Mesodermal cell (in vitro differentiated cells): ENCODE measurements around the gene SASH1.
A peak's percentile ranks its signal among the peaks of the same experiment; 100 is the strongest.

Source experiments
- H3K27ac ChIP-seq: 2 replicates; pipeline ENCODE4 v1.7.0; 2013; ENCODE audit warnings: mild to moderate bottlenecking, low read depth, low read length, moderate library complexity; ENCODE audit not compliant: severe bottlenecking
- H3K36me3 ChIP-seq: 2 replicates; pipeline ENCODE4 v1.7.1; 2013; ENCODE audit warnings: mild to moderate bottlenecking, low read length, moderate library complexity; ENCODE audit not compliant: control insufficient read depth, insufficient read depth
- H3K4me1 ChIP-seq: one replicate; pipeline ENCODE4 v1.7.1; 2013; ENCODE audit warnings: mild to moderate bottlenecking, low read length; ENCODE audit not compliant: insufficient read depth, control insufficient read depth, poor library complexity, severe bottlenecking
- H3K4me3 ChIP-seq: 2 replicates; pipeline ENCODE4 v1.7.0; 2013; ENCODE audit warnings: low read length, control low read depth, mild to moderate bottlenecking; ENCODE audit not compliant: insufficient read depth, poor library complexity, severe bottlenecking; ENCODE audit errors: extremely low read depth
- H3K9me3 ChIP-seq: 2 replicates; pipeline ENCODE4 v1.7.1; 2013; ENCODE audit warnings: mild to moderate bottlenecking, low read length, moderate library complexity; ENCODE audit not compliant: control insufficient read depth
- WGBS, 2 experiments: methylation state at CpG; one replicate each; pipeline ENCODE4 v1.1.5; 2013; ENCODE audit warnings: missing lambda C conversion rate in 2 of 2; ENCODE audit not compliant: insufficient coverage in 2 of 2; 5-methylcytosine and 5-hydroxymethylcytosine counted together

The SASH1 gene

GRCh38 chr6:148494226-148494625, 151.6 kb downstream of the SASH1 start:
- WGBS, 2 experiments: 94 to 100% methylated on average over 3 to 8 of the region's 8 CpGs
- H3K4me3 ChIP-seq: no peak overlapping the region
- H3K36me3 ChIP-seq: peaks cover 12% of the 10 kb centered on the region
- H3K27ac ChIP-seq: no peak overlapping the region
- no peaks in the 10 kb centered on the region for H3K9me3 ChIP-seq
- no peaks in the 10 kb centered on the region for H3K4me1 ChIP-seq

GRCh38 chr6:148495029-148495428, 152.4 kb downstream of the SASH1 start:
- no peaks in the 10 kb centered on the region for H3K9me3 ChIP-seq
- WGBS, 2 experiments: 93 to 95% methylated on average over 3 to 5 of the region's 6 CpGs
- peaks cover 12% of the 10 kb centered on the region for H3K36me3 ChIP-seq
- H3K4me1 ChIP-seq: no peaks in the 10 kb centered on the region
- H3K27ac ChIP-seq: no peak overlapping the region
- no peak overlapping the region for H3K4me3 ChIP-seq

GRCh38 chr6:148497257-148497656, 154.6 kb downstream of the SASH1 start:
- peaks cover 9% of the 10 kb centered on the region for H3K36me3 ChIP-seq
- 100% methylated on average over 1 of the region's 2 CpGs; no CpG with 5 or more reads in 1 of the 2 experiments for WGBS, 2 experiments
- no peak overlapping the region for H3K27ac ChIP-seq
- no peaks in the 10 kb centered on the region for H3K4me1 ChIP-seq
- H3K9me3 ChIP-seq: no peaks in the 10 kb centered on the region
- H3K4me3 ChIP-seq: no peak overlapping the region

DNA sequence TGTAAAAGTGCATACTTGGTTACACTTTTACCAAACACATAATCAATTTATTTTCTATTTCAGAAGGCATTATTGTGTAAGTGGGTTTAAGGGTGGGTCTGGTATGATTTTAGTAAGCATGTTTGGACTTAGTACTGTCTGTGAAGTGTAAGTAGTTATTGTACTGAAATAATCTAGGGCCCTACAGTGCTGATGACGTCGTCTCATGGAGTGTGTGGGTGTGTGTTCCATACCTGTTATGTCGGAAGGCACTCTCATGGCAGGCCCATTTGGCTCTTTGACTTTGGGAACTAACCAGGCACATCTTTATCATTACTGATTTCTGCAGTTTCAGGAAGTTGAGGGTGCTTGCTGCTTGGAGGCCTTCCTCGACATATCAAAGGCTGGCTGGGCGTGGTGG, 155.1 kb downstream of the SASH1 start:
- H3K27ac ChIP-seq: no peak overlapping the region
- WGBS, 2 experiments: 89 to 100% methylated on average over 2 to 5 of the region's 5 CpGs
- peaks cover 6% of the 10 kb centered on the region for H3K36me3 ChIP-seq

GRCh38 chr6:148500402-148500801, 157.8 kb downstream of the SASH1 start:
- Histone ChIP-seq H3K27ac (no peak overlapping the region), H3K4me1 (no peaks in the 10 kb centered on the region), H3K36me3 (peaks cover 6% of the 10 kb centered on the region), H3K4me3 (no peak overlapping the region), H3K9me3 (no peaks in the 10 kb centered on the region)
- WGBS, 2 experiments: 100% methylated on average over 1 of the region's 2 CpGs

More for the DNA sequence above, 155.1 kb downstream of the SASH1 start:
- H3K4me1 ChIP-seq: no peaks in the 10 kb centered on the region
- H3K4me3 ChIP-seq: no peak overlapping the region
- no peaks in the 10 kb centered on the region for H3K9me3 ChIP-seq

DNA sequence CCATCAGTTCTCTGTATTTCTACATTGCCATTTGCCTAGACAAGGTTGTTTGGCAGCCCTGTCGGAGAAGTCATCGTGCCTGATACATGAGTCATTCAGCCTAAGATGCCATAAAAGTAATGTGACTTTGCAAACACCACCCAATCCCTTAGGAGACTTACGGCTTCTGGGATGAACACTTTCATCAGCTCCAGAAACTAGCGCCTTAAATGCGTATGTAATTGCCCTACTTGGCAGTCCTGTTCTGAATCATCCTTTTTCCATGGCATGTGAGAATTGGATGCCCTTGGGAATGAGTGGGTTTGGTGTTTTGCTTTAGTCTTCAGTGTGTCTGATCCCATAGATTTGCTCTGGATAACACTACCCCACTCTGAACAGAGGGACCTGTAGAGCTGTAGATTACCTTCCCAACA, 158.5 kb downstream of the SASH1 start:
- Histone ChIP-seq H3K4me1 (no peaks in the 10 kb centered on the region), H3K27ac (no peak overlapping the region), H3K9me3 (no peaks in the 10 kb centered on the region), H3K4me3 (no peak overlapping the region), H3K36me3 (peaks cover 6% of the 10 kb centered on the region)
- WGBS, 2 experiments: 93 to 97% methylated on average over 3 of the region's 5 CpGs

DNA sequence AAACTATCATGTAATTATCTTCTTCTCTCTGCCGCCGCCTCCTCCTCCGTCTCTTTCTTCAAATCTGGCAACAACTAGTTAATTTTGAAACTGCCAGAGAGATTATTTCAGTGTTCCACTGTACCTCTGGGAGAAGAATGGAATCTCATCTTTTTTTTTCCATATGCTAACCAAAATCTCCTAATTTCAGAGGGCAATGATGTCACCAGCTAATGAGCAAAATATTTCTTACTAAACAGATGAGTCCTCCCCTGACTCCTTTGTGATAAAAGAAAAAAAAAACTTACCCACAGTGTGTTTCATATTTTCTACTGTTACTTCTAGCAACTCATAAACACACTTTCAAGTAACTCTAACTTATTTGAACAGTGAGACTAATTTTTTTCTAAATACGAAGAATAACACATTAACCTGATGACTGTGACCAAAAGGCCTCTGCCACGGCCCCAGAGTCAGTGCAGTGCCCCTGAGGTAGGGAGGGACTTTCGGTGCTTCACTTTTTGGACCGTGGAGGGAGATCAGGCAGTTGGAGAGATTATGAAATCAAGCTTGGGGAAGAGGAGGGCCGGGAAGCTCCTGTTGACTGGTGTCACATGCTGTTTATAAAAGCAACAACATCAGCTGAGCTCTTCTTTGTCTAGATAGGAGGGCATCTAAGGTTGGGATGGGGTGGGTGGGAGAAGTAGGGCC, 159.6 kb downstream of the SASH1 start:
- no peaks in the 10 kb centered on the region for H3K4me1 ChIP-seq
- peaks cover 6% of the 10 kb centered on the region for H3K36me3 ChIP-seq
- no peaks in the 10 kb centered on the region for H3K9me3 ChIP-seq
- WGBS, 2 experiments: 95 to 96% methylated on average over 4 to 5 of the region's 8 CpGs
- H3K27ac ChIP-seq: no peak overlapping the region
- no peak overlapping the region for H3K4me3 ChIP-seq

DNA sequence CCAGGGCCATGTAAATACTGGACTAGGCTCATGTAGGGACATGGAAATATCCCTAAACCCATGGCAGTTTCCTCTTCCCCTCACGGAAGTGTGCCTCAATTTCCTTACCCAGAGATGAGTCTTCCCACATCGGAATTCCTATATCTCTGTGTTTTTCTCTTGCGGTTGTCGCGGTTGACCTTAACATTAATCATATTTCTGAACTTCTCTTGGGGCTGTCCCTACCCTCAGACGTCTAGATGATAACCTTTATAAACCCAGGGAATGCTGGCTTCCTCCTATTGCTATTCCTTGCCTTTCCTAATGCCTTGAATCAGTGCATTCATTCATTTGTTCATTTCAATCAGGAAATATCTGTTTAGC, 160.1 kb downstream of the SASH1 start:
- no peak overlapping the region for H3K27ac ChIP-seq
- peaks cover 6% of the 10 kb centered on the region for H3K36me3 ChIP-seq
- no peaks in the 10 kb centered on the region for H3K9me3 ChIP-seq
- peaks cover under 1% of the 10 kb centered on the region for H3K4me1 ChIP-seq
- 84 to 91% methylated on average over 6 of the region's 6 CpGs for WGBS, 2 experiments
- no peak overlapping the region for H3K4me3 ChIP-seq

DNA sequence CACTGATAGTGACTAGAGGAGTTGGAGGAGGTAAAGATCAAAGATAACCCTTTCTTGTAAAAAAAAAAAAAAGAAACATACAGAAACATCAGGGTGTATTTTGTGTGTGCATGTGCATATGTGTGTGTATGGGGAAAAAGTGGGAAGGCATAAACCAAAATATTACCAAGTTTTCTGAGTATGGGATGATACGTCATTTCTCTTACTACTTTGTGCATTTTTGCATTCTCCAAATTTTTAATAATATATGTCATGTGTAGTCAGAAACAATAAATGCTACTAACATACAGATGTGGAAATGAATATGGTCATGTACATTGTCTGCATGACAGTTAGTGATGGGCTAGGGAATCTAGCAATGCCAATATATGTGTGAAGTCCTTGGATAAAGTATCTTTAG, 161.1 kb downstream of the SASH1 start:
- Histone ChIP-seq H3K9me3 (no peaks in the 10 kb centered on the region), H3K4me1 (peaks cover 8% of the 10 kb centered on the region), H3K4me3 (no peak overlapping the region), H3K27ac (no peak overlapping the region), H3K36me3 (peaks cover 6% of the 10 kb centered on the region)
- no CpG with 5 or more reads among the region's 1 CpG for WGBS, 2 experiments

DNA sequence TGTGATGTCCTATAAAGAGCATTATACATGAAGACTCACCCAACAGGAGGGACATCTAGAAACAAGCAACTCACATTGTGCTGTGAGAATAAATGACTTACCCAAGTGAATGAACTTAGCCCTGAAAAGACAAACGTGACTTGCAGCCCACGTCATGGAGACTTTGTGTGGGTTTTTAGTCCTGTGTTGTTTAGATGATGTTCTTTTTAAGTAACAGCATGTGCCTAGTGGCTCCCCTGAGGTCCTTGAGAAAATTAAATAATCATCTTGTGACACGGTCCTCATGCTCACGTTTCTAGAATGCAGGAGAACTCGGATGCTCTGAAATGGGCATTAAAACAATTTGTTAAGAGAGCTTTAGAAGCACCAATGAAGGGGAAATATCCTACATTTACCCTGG, 165.1 kb downstream of the SASH1 start:
- Histone ChIP-seq H3K4me1 (peaks cover 24% of the 10 kb centered on the region), H3K36me3 (no peaks in the 10 kb centered on the region), H3K27ac (peak overlapping the region; percentile 94), H3K9me3 (no peaks in the 10 kb centered on the region), H3K4me3 (no peak overlapping the region)
- 80 to 87% methylated on average over 5 of the region's 5 CpGs for WGBS, 2 experiments

GRCh38 chr6:148508401-148509041, 165.9 kb downstream of the SASH1 start:
- H3K36me3 ChIP-seq: peaks cover under 1% of the 10 kb centered on the region
- WGBS, 2 experiments: 37 to 38% methylated on average over 9 to 11 of the region's 14 CpGs
- peaks cover 24% of the 10 kb centered on the region for H3K4me1 ChIP-seq
- no peaks in the 10 kb centered on the region for H3K9me3 ChIP-seq
- H3K4me3 ChIP-seq: peak overlapping the region; percentile 27
- H3K27ac ChIP-seq: peak overlapping the region; percentile 94
